Calu3 (cell line): Measurements from ENCODE around the gene PHF12. TPM values are rescaled to one million over a fixed set of nuclear protein-coding genes. Genes with fewer than 3 reads are reported as not detected.
A peak's percentile ranks its signal among the peaks of the same experiment; 100 is the strongest.

Source experiments
- Bru-seq: library from RNA; stranded (reverse); fragments of 400-500 nt; gene quantifications from one replicate; lab custom pipeline; 2021; lab: Mats Ljungman, UMichigan
- BruChase-seq, 2 experiments: library from RNA; stranded (reverse); fragments of 400-500 nt; gene quantifications; one replicate each; lab custom pipeline; 2021; lab: Mats Ljungman, UMichigan
- BruUV-seq: library from RNA; stranded (reverse); fragments of 400-500 nt; replicated peaks from 2 replicates; lab custom pipeline; 2021; lab: Mats Ljungman, UMichigan
- CTCF ChIA-PET: fragments of 300-600 bp; sonication (Branson Sonifier 250); formaldehyde crosslinking; loops from one replicate; lab custom pipeline; 2022; ENCODE audit warnings: antibody characterized with exemption; lab: Charles Lee
- DNase-seq: peaks from one replicate; pipeline ENCODE4 v3.0.0; 2022
- H3K27ac Mint-ChIP-seq: one replicate; pipeline ENCODE4 v1.8.0; 2022; ENCODE audit warnings: mixed read lengths; ENCODE audit not compliant: unreplicated experiment
- H3K27me3 Mint-ChIP-seq: one replicate; pipeline ENCODE4 v1.8.0; 2022; ENCODE audit warnings: mixed read lengths; ENCODE audit not compliant: unreplicated experiment
- H3K36me3 Mint-ChIP-seq: one replicate; pipeline ENCODE4 v1.8.0; 2022; ENCODE audit warnings: mild to moderate bottlenecking, moderate library complexity, mixed read lengths; ENCODE audit not compliant: insufficient read depth, unreplicated experiment
- H3K4me1 Mint-ChIP-seq: one replicate; pipeline ENCODE4 v1.8.0; 2022; ENCODE audit warnings: mild to moderate bottlenecking, low read depth, mixed read lengths; ENCODE audit not compliant: unreplicated experiment
- H3K4me3 Mint-ChIP-seq: one replicate; pipeline ENCODE4 v1.8.0; 2022; ENCODE audit warnings: mild to moderate bottlenecking, low read depth, moderate library complexity, mixed read lengths; ENCODE audit not compliant: unreplicated experiment
- H3K9me3 Mint-ChIP-seq: one replicate; pipeline ENCODE4 v1.8.0; 2022; ENCODE audit warnings: low read depth, mixed read lengths; ENCODE audit not compliant: unreplicated experiment
- intact Hi-C: fragments of 100-400 bp; cut with micrococcal nuclease; formaldehyde crosslinking; loops from one replicate; pipeline ENCODE4 v1.10.0; 2022; ENCODE audit not compliant: unreplicated experiment
- long read RNA-seq: library from polyadenylated mRNA; stranded (forward); transcript quantifications from one replicate; pipeline ENCODE4 v2.0.0, GENCODE V29; 2022
- total RNA-seq: library from RNA; stranded (reverse); gene quantifications from 2 replicates; pipeline ENCODE4 v1.2.3, GENCODE V29; 2022
- TF ChIP-seq, protein P1 (sequence below): fragments of 200-600 bp; IDR thresholded peaks from one replicate; pipeline ENCODE4 v1.8.0; 2022; ENCODE audit warnings: antibody characterized with exemption; ENCODE audit not compliant: unreplicated experiment

The PHF12 gene
- total RNA-seq (54.0 and 57.6 TPM in 2 replicates), Bru-seq, nascent RNA (percentile 84 among the genes with signal in this experiment), BruChase-seq, experiment 1, labeled RNA remaining after a 6-hour chase (percentile 82 among the genes with signal in this experiment), BruChase-seq, experiment 2, labeled RNA remaining after a 2-hour chase (percentile 85 among the genes with signal in this experiment)
- long read RNA-seq, full-length matches to known transcripts = 1 of 20 reads
- long read RNA-seq, partial matches to known transcripts = 8 of 20 reads
- long read RNA-seq, other reads (novel, unspliced or antisense) = 11 of 20 reads

DNA sequence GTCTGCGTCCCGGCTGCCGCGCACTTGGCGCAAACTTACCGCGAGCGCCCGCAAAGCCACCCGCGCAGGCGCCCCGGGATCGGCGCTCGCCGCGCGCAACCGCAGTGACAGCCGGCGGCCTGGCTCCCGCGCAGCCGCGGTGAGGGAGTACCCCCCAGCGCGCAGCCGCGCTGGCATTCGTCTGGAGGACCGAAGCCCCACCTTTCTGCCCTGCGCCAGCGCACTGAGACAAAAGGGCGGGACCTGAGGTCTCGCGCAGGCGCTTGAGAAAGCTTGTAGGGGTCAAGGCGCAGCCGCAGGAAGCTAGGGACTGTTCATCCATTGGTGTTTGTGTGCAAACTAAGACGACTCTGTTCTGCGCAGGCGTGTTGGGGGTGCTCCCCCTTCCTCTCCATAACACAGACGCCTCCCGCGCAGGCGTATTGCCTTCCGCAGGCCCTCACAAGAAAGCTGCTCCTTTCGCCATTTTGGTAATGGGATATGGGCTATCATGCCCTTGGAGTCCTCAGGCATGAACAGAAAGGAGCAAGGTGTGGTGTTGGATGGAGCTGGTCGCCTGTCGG, at the start of gene PHF12:
Gene PHF12, minus strand, starts transcription at position 91 of the 563 bp plus-strand sequence. CDS start 558 bp downstream, outside the sequence.
- CTCF ChIA-PET = interaction anchor here (0.6 to 1.4 kb wide), 11 partner anchors 14 to 229 kb away, joined by 3 to 8 read pairs (median 4); partner anchors contain the start of genes MYO18A and TLCD1
- peak; percentile 98 for DNase-seq
- H3K4me3 Mint-ChIP-seq = no peak within 1 kb of the TSS
- peak within 1 kb of the TSS; percentile 97 for H3K27ac Mint-ChIP-seq
- BruUV-seq = no TSS peak
- H3K36me3 Mint-ChIP-seq = peaks cover 29% of the 10 kb centered on the region
- H3K4me1 Mint-ChIP-seq = no peaks in the 10 kb centered on the region
- intact Hi-C loops = no loop called here
- TF ChIP-seq, protein P1, sequence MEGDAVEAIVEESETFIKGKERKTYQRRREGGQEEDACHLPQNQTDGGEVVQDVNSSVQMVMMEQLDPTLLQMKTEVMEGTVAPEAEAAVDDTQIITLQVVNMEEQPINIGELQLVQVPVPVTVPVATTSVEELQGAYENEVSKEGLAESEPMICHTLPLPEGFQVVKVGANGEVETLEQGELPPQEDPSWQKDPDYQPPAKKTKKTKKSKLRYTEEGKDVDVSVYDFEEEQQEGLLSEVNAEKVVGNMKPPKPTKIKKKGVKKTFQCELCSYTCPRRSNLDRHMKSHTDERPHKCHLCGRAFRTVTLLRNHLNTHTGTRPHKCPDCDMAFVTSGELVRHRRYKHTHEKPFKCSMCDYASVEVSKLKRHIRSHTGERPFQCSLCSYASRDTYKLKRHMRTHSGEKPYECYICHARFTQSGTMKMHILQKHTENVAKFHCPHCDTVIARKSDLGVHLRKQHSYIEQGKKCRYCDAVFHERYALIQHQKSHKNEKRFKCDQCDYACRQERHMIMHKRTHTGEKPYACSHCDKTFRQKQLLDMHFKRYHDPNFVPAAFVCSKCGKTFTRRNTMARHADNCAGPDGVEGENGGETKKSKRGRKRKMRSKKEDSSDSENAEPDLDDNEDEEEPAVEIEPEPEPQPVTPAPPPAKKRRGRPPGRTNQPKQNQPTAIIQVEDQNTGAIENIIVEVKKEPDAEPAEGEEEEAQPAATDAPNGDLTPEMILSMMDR = no peak
- no peaks in the 10 kb centered on the region for H3K9me3 Mint-ChIP-seq
- H3K27me3 Mint-ChIP-seq = no peaks in the 10 kb centered on the region

DNA sequence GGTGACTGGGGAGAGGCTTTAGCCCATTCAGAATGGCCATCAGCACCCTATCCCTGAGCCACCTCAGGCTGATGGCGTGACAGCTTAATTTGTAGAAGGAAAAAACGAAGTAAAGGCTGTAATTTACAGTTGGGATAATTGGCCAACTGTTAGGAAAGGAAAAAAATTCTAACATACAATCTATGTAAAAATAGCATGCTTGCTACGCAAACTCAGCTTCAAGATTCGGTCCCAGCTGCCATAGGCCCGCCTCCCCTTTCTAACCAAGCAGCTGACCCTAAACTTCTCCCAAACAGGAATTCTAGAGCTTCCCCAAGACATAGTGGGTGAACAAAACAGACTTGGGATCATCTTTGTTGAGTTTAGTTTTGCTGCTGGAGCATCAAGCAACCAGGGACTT, 49.7 kb upstream of the PHF12 start:
- BruUV-seq = no TSS peak
- intact Hi-C loops = no loop called here
- Mint-ChIP-seq H3K9me3 (no peaks in the 10 kb centered on the region), H3K4me3 (no peak overlapping the region), H3K4me1 (no peaks in the 10 kb centered on the region), H3K36me3 (peaks cover 12% of the 10 kb centered on the region), H3K27me3 (peaks cover 97% of the 10 kb centered on the region), H3K27ac (no peak overlapping the region)
- no peak for DNase-seq
- TF ChIP-seq, protein P1 = no peak
- CTCF ChIA-PET = interaction anchor here (0.6 kb wide), 1 partner anchor 66 kb away, joined by 4 read pairs; no protein-coding TSS in a partner anchor

DNA sequence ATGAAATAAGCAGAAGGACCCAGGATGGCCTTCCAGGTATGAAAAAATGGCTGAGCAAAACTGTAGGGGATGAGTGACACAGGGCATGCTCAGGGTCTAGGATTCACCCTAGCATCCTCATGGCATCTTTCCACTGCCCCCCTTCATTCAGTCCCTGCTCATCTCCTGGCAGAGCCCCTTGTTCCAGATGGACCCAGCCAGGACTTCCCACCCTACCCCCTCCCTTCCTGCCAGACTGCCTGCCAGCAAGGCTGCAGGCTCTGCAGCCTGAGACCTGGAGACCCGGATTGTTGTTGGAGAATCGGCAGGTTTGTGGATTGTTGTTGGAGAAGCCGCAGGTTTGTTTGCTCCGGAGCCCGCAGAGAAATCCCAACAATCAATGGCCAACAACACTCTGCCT, 47.9 kb upstream of the PHF12 start:
- H3K27me3 Mint-ChIP-seq = peaks cover 96% of the 10 kb centered on the region

DNA sequence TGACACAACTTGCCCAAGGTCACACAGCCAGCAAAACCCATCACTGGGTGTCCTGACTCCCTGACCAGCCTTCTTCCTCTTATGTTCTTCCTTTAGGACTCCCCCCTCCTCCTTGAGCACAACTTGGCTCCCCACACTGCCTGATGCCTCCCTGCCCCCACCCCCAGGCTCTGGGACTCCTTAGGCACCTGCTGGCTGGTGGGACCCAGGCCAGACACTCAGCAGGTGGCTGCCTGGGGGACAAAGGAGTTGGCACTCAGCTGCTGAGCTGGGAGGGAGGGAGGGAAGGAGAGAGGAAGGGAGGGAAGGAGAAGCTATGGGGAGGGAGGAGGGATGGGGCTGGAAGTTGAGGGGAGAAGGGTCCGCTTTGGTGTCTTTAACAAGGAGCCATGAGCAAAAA, 46.5 kb upstream of the PHF12 start:
- TF ChIP-seq, protein P1 = no peak
- intact Hi-C loops = no loop called here
- Mint-ChIP-seq H3K4me1 (no peaks in the 10 kb centered on the region), H3K4me3 (no peak overlapping the region), H3K9me3 (no peaks in the 10 kb centered on the region), H3K27ac (no peak overlapping the region), H3K27me3 (peaks cover 90% of the 10 kb centered on the region), H3K36me3 (peaks cover 5% of the 10 kb centered on the region)
- BruUV-seq = no TSS peak
- DNase-seq = no peak
- CTCF ChIA-PET = no interaction called here

More for the DNA sequence above, 47.9 kb upstream of the PHF12 start:
- TF ChIP-seq, protein P1 = no peak
- H3K4me3 Mint-ChIP-seq = no peak overlapping the region
- no TSS peak for BruUV-seq
- peaks cover 5% of the 10 kb centered on the region for H3K36me3 Mint-ChIP-seq
- no peaks in the 10 kb centered on the region for H3K4me1 Mint-ChIP-seq
- DNase-seq = no peak
- CTCF ChIA-PET = no interaction called here
- H3K27ac Mint-ChIP-seq = no peak overlapping the region
- H3K9me3 Mint-ChIP-seq = no peaks in the 10 kb centered on the region
- intact Hi-C loops = no loop called here
